ENCODE data around the gene TSHZ3. TPM values are rescaled to one million over a fixed set of nuclear protein-coding genes. Genes with fewer than 3 reads are reported as not detected.

Gene TSHZ3
- total and polyA plus RNA-seq, 7 donors, result 0.46 to 27.7 (median 16.1) TPM

DNA sequence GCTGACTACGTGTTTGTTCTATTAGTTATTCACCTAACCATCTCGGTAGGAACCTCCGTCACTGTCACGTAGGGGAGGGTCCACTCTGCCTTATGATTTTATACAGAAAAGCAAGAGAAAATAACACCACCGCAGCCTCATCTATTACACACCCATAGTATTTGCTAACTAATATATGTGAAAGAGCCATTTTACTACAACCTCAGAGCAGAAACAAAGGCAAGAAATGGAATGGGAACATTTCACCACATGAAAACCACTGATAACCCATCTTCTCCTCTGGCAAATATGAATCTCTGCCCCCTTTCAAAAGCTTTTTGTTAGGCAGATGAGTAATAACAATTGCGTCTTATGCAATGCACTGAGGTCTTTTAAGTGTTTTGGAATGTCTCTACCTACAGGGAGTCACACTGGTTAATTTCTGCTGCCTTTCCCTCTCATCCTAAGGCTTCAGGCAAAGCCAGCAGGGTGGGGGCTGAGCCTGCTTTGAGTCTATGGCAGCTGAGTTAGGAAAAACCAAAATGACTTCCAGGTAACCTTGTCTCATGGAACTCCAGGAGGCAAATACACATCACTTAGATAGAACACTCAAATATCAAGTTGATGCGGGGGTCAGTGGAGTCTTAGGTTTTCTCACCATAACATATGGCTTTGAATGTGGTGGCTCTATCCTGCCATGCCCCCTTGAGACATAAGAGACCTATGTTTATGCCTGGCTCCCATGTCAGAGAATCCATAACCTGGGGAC lies 15.0 kb downstream of the TSHZ3 start:
- no peak for TF ChIP-seq EP300 (IDR thresholded peaks at IDR 0.05)
- TF ChIP-seq POLR2AphosphoS5 (IDR thresholded peaks at IDR 0.05), result no peak
- H3K9me3 ChIP-seq, result no peaks in the 10 kb centered on the region
- DNase-seq, result peak; percentile 50
- intact Hi-C loops (cut with DNase I), result loop anchor here (10.0 kb wide), 1 partner anchor 649 kb away; no protein-coding TSS in a partner anchor
- H3K4me3 ChIP-seq, result no peak overlapping the region
- peaks cover 0 to 100% (median 92%) of the 10 kb centered on the region in 4 donors for H3K4me1 ChIP-seq
- H3K36me3 ChIP-seq, result no peaks in the 10 kb centered on the region
- no peaks in the 10 kb centered on the region for H3K27me3 ChIP-seq
- 81 to 90% methylated on average over 7 of the region's 7 CpGs for WGBS, 2 donors
- H3K27ac ChIP-seq, result peak overlapping the region in 3 of 4 donors; percentile 43 to 99 (median 86)

DNA sequence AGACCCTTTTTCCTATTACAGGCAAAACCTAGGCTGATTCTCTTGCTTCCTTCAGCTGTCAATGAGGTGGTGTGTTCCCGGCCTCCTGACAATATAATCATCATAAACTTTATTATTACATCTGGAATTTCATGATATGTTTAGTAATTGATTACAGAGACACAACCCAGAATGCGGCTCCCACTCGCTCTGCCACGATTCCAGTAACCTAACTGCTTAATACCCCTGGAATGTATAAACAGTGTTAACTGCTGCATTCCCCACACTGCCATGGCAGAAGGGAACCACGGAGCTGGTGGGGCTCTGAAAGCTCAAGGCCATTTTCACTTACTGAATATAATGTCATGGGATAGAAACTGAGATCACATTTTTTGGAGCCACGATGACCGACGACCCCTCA lies 17.1 kb downstream of the TSHZ3 start:
- Histone ChIP-seq H3K9me3 (no peaks in the 10 kb centered on the region), H3K4me1 (peaks cover 0 to 97% (median 76%) of the 10 kb centered on the region in 4 donors), H3K4me3 (peak overlapping the region in 1 of 4 donors; percentile 5), H3K27me3 (no peaks in the 10 kb centered on the region), H3K27ac (peak overlapping the region; percentile 38 to 99 (median 69)), H3K36me3 (no peaks in the 10 kb centered on the region)
- TF ChIP-seq POLR2A (IDR thresholded peaks at IDR 0.05), result no peak
- TF ChIP-seq, protein P1, sequence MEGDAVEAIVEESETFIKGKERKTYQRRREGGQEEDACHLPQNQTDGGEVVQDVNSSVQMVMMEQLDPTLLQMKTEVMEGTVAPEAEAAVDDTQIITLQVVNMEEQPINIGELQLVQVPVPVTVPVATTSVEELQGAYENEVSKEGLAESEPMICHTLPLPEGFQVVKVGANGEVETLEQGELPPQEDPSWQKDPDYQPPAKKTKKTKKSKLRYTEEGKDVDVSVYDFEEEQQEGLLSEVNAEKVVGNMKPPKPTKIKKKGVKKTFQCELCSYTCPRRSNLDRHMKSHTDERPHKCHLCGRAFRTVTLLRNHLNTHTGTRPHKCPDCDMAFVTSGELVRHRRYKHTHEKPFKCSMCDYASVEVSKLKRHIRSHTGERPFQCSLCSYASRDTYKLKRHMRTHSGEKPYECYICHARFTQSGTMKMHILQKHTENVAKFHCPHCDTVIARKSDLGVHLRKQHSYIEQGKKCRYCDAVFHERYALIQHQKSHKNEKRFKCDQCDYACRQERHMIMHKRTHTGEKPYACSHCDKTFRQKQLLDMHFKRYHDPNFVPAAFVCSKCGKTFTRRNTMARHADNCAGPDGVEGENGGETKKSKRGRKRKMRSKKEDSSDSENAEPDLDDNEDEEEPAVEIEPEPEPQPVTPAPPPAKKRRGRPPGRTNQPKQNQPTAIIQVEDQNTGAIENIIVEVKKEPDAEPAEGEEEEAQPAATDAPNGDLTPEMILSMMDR (IDR thresholded peaks at IDR 0.05), result no peak
- no peak for TF ChIP-seq EP300 (IDR thresholded peaks at IDR 0.05)
- TF ChIP-seq POLR2AphosphoS5 (IDR thresholded peaks at IDR 0.05), result peak in 2 of 4 donors; percentile 10 to 49
- WGBS, 2 donors, result 48 to 70% methylated on average over 8 of the region's 8 CpGs
- intact Hi-C loops (cut with DNase I), result loop anchor here (10.0 kb wide), 1 partner anchor 647 kb away; no protein-coding TSS in a partner anchor
- DNase-seq, result peak; percentile 48

DNA sequence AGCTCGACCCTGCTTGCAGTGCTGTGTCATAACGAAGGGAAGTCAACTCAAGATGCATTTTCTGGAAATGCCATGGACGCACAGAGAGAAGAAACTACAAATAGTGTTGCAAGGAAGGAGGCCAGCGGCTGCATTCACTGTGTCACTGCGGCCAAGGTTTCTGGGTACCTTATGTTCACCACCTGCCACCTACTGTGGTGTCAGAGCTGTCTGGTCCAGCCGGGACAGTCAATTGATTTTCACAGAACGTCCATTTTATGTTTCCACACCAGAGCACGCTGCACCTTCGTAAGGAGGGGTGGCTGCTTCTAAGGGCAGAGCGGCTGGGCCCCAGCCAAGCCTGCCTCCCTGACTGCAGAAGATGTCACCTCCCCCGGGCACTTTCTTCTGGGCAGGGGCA lies 17.7 kb downstream of the TSHZ3 start:
- Histone ChIP-seq H3K9me3 (no peaks in the 10 kb centered on the region), H3K27ac (peak overlapping the region; percentile 38 to 99 (median 69)), H3K27me3 (no peaks in the 10 kb centered on the region), H3K4me1 (peaks cover 0 to 97% (median 76%) of the 10 kb centered on the region in 4 donors), H3K36me3 (no peaks in the 10 kb centered on the region), H3K4me3 (peak overlapping the region in 1 of 4 donors; percentile 5)
- TF ChIP-seq, protein P1 (IDR thresholded peaks at IDR 0.05), result no peak
- TF ChIP-seq POLR2A (IDR thresholded peaks at IDR 0.05) (no peak), POLR2AphosphoS5 (IDR thresholded peaks at IDR 0.05) (no peak), EP300 (IDR thresholded peaks at IDR 0.05) (no peak)
- intact Hi-C loops (cut with DNase I), result loop anchor here (10.0 kb wide), 1 partner anchor 647 kb away; no protein-coding TSS in a partner anchor
- 75 to 78% methylated on average over 11 of the region's 11 CpGs for WGBS, 2 donors
- DNase-seq, result peak; percentile 64

DNA sequence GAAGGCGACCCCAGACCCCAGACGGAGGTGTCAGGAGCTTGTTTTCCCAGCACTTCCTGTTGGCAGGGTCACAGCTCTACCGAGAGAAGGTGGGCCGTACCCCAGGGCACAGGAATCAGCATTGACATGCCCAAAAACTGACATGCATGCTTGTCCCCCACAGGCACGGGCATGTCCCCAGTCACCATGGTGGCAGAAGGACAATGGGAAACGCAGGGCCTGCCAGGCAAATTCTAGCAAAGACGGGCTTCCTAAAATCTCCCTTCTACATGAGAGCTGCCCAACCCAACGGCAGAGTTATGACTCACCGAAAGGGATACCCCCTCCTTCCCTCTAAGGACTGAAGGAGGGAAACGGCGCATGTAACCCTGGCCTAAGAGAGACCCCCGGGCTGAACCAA lies 18.5 kb downstream of the TSHZ3 start:
- DNase-seq, result peak; percentile 64
- no peaks in the 10 kb centered on the region for H3K36me3 ChIP-seq
- peak overlapping the region; percentile 52 to 99 (median 72) for H3K27ac ChIP-seq
- H3K4me1 ChIP-seq, result peaks cover 0 to 97% (median 75%) of the 10 kb centered on the region in 4 donors
- 80 to 81% methylated on average over 12 of the region's 12 CpGs for WGBS, 2 donors
- no peak for TF ChIP-seq EP300 (IDR thresholded peaks at IDR 0.05)
- no peak for TF ChIP-seq POLR2A (IDR thresholded peaks at IDR 0.05)
- TF ChIP-seq, protein P1 (IDR thresholded peaks at IDR 0.05), result no peak
- TF ChIP-seq POLR2AphosphoS5 (IDR thresholded peaks at IDR 0.05), result no peak
- no peak overlapping the region for H3K4me3 ChIP-seq
- intact Hi-C loops (cut with DNase I), result loop anchor here (10.0 kb wide), 1 partner anchor 646 kb away; no protein-coding TSS in a partner anchor
- H3K27me3 ChIP-seq, result no peaks in the 10 kb centered on the region
- no peaks in the 10 kb centered on the region for H3K9me3 ChIP-seq

DNA sequence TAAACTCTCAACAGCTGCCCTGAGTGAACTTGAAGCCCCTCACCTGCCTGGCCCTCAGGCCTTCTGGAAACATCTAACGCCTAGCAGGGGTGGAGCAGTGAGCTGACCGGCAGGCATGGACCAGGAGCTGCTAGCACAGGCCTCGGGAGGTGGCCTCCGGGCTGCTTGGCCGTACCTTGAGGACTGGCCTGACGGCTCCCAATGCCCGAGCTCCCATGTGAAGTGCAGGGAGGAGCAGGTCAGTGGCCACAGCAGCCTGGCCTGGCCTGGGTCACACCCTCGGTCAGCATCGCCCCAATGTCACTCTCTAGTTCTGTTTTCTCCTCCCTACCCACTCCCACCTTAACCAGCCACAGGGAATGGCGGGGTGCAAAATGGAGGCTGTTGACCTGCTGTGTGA lies 19.0 kb downstream of the TSHZ3 start:
- Histone ChIP-seq H3K4me3 (no peak overlapping the region), H3K27me3 (no peaks in the 10 kb centered on the region), H3K36me3 (no peaks in the 10 kb centered on the region), H3K4me1 (peaks cover 0 to 93% (median 72%) of the 10 kb centered on the region in 4 donors), H3K27ac (peak overlapping the region; percentile 21 to 99 (median 72)), H3K9me3 (no peaks in the 10 kb centered on the region)
- 88% methylated on average over 10 of the region's 10 CpGs for WGBS, 2 donors
- intact Hi-C loops (cut with DNase I), result loop anchor here (10.0 kb wide), 1 partner anchor 645 kb away; no protein-coding TSS in a partner anchor
- peak; percentile 58 for DNase-seq
- TF ChIP-seq, protein P1 (IDR thresholded peaks at IDR 0.05), result no peak
- no peak for TF ChIP-seq POLR2A (IDR thresholded peaks at IDR 0.05)
- no peak for TF ChIP-seq EP300 (IDR thresholded peaks at IDR 0.05)
- no peak for TF ChIP-seq POLR2AphosphoS5 (IDR thresholded peaks at IDR 0.05)

Data from sigmoid colon (tissue), 7 donors.